Progenitor cell of endocrine pancreas (in vitro differentiated cells): ENCODE results near the gene RANBP3L. TPM values are rescaled to one million over a fixed set of nuclear protein-coding genes. Genes with fewer than 3 reads are reported as not detected.
"Not testable (repeated sequence)": the region's sequence is repeated elsewhere in the genome, so short reads cannot be mapped to it uniquely, and the experiment has no call there.

ENCODE experiments used
- DNase-seq: peaks from one replicate; pipeline ENCODE4 v3.0.0; 2021; ENCODE audit warnings: low spot score; ENCODE audit not compliant: unreplicated experiment
- H3K27ac Mint-ChIP-seq: 2 replicates; pipeline ENCODE4 v1.8.0; 2021; ENCODE audit warnings: mild to moderate bottlenecking, moderate library complexity, mixed read lengths
- H3K27me3 Mint-ChIP-seq: 2 replicates; pipeline ENCODE4 v1.8.0; 2021; ENCODE audit warnings: mixed read lengths
- H3K36me3 Mint-ChIP-seq: 2 replicates; pipeline ENCODE4 v1.8.0; 2022; ENCODE audit warnings: mixed read lengths; ENCODE audit not compliant: insufficient read depth
- H3K4me1 Mint-ChIP-seq: 2 replicates; pipeline ENCODE4 v1.8.0; 2021; ENCODE audit warnings: low read depth, mixed read lengths
- H3K4me3 Mint-ChIP-seq: 2 replicates; pipeline ENCODE4 v1.8.0; 2021; ENCODE audit warnings: low read depth, mild to moderate bottlenecking, moderate library complexity, mixed read lengths
- H3K9me3 Mint-ChIP-seq: 2 replicates; pipeline ENCODE4 v1.8.0; 2021; ENCODE audit warnings: low read depth, mixed read lengths
- long read RNA-seq: library from polyadenylated mRNA; unstranded; transcript quantifications from one replicate; pipeline ENCODE4 v2.0.0, GENCODE V29; 2020
- total RNA-seq: library from RNA; stranded (reverse); gene quantifications from 2 replicates; pipeline ENCODE4 v1.2.1, GENCODE V29; 2021
- TF ChIP-seq, protein P1 (sequence below): fragments of 200-600 bp; sonication (generic); IDR thresholded peaks from one replicate; pipeline ENCODE4 v1.5.0; 2021; ENCODE audit warnings: antibody characterized with exemption, mild to moderate bottlenecking; ENCODE audit not compliant: unreplicated experiment

The RANBP3L gene, protein sequence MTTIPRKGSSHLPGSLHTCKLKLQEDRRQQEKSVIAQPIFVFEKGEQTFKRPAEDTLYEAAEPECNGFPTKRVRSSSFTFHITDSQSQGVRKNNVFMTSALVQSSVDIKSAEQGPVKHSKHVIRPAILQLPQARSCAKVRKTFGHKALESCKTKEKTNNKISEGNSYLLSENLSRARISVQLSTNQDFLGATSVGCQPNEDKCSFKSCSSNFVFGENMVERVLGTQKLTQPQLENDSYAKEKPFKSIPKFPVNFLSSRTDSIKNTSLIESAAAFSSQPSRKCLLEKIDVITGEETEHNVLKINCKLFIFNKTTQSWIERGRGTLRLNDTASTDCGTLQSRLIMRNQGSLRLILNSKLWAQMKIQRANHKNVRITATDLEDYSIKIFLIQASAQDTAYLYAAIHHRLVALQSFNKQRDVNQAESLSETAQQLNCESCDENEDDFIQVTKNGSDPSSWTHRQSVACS
- not detected in 2 replicates for total RNA-seq
- long read RNA-seq, result 0 reads

DNA sequence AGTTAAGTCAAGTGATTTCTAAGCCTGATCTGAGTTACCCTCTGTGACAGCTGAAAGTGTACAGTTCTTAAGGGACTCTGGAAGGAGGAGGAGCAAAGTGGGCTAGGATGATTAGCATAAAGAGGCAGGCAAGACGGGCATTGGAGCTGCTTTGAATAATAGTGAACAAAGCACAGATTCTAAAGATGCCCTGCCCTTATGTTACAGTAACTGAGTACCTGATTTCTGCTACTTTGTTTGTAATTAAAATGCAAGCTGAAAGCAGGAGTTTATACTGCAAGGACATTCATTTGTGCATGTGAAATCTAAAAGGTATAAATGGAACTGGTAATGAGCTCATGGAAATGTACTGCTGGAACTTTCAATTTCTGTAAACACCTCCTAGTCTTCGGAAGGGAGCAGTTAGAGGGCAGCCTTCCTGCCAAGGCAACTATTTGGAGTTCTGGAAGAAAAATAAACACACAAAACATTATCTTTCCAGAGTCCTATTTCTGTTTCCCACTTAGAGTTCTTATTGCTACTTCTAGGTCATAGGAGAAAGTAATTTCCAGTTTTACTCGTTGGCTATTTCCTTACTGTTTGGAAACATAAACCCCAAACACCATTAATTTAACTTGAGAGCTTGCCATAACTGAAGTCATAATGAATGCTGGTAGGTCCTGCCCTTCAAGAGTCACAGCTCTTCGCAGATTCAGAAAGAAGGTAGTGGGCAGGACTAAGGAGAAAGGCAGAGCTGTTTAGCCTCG, at the start of gene RANBP3L:
TSS of gene RANBP3L (minus strand) at position 45 of the 746 bp plus-strand sequence. CDS start 486 bp downstream, outside the sequence.
- no peaks in the 10 kb centered on the region for H3K36me3 Mint-ChIP-seq
- H3K4me1 Mint-ChIP-seq, result peaks cover 10% of the 10 kb centered on the region
- TF ChIP-seq, protein P1, sequence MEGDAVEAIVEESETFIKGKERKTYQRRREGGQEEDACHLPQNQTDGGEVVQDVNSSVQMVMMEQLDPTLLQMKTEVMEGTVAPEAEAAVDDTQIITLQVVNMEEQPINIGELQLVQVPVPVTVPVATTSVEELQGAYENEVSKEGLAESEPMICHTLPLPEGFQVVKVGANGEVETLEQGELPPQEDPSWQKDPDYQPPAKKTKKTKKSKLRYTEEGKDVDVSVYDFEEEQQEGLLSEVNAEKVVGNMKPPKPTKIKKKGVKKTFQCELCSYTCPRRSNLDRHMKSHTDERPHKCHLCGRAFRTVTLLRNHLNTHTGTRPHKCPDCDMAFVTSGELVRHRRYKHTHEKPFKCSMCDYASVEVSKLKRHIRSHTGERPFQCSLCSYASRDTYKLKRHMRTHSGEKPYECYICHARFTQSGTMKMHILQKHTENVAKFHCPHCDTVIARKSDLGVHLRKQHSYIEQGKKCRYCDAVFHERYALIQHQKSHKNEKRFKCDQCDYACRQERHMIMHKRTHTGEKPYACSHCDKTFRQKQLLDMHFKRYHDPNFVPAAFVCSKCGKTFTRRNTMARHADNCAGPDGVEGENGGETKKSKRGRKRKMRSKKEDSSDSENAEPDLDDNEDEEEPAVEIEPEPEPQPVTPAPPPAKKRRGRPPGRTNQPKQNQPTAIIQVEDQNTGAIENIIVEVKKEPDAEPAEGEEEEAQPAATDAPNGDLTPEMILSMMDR, result no peak
- H3K9me3 Mint-ChIP-seq, result peaks cover 3% of the 10 kb centered on the region
- peaks cover 2% of the 10 kb centered on the region for H3K27me3 Mint-ChIP-seq
- DNase-seq, result no peak
- no peak within 1 kb of the TSS for H3K4me3 Mint-ChIP-seq
- no peak within 1 kb of the TSS for H3K27ac Mint-ChIP-seq

DNA sequence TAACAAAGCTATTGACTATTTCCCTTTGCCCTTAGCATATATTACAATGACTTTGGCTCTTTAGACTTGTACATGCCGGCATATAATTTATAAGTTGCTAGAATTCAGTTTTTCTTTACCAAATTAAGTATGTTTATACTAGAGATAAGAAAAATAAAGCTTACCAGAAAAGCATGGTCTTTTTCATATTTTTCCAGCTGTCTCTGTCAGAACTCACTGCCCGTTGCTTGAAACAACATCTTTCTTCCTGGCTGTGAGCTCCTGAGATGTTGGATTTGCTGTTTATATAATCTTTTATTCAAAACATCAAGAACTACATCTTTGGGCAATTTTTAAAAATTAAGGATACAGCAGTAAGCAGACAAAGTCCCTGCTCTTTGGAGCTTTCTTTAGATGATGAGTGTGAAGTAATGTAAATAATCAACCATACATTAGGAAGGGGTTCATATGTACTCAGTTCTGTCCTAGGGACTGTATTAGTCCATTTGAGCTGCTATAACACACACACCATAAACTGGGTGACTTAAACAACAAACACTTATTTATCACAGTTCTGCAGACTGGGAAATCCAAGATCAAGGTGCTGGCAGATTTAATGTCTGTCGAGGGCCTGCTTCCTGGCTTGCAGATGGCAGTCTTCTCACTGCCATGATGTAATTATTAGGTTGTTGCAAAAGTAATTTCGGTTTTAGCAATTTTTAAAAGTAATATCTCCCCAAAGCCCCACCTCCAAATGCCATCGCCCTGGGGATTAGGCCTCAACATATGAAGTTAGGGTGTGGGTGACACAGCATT, 45.4 kb upstream of the RANBP3L start:
- Mint-ChIP-seq H3K4me3 (no peak overlapping the region), H3K36me3 (peaks cover 3% of the 10 kb centered on the region), H3K27me3 (no peaks in the 10 kb centered on the region), H3K27ac (no peak overlapping the region), H3K4me1 (no peaks in the 10 kb centered on the region), H3K9me3 (peaks cover 10% of the 10 kb centered on the region)
- TF ChIP-seq, protein P1, result no peak
- DNase-seq, result no peak

DNA sequence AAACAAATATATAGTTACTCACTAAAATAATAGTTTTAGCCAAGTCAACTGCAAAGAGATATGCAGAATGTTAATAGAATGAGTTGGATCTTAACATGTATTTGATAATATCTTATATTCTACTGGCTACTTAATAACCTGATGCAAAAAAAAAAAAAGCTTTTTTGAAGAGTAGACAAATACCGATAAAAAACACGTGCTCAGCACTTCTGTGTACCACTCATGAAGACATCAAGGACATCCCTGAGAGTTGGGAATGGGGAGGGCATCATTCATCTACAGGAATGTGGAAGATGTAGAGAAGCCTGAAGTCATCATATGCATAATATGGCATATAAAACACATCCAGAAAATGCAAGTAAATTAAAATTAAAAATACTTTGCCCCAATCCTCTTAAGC, 43.2 kb upstream of the RANBP3L start:
- H3K9me3 Mint-ChIP-seq, result peaks cover 15% of the 10 kb centered on the region
- no peaks in the 10 kb centered on the region for H3K27me3 Mint-ChIP-seq
- no peaks in the 10 kb centered on the region for H3K4me1 Mint-ChIP-seq
- no peak overlapping the region for H3K4me3 Mint-ChIP-seq
- TF ChIP-seq, protein P1, result no peak
- DNase-seq, result no peak
- peaks cover 3% of the 10 kb centered on the region for H3K36me3 Mint-ChIP-seq
- H3K27ac Mint-ChIP-seq, result no peak overlapping the region

DNA sequence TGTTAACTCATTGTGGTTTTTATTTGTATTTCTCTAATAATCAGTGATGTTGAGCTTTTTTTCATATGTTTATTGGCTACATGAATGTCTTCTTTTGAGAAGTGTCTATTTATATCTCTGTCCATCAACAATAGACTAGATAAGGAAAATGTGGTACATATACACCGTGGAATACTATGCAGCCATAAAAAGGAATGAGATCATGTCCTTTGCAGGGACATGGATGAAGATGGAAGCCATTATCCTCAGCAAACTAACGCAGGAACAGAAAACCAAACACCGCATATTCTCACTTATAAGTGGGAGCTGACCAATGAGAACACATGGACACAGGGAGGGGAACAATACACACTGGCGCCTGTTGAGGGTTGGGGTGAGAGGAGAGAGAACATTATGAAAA, 40.0 kb upstream of the RANBP3L start:
- not testable (repeated sequence) for DNase-seq, H3K4me1 Mint-ChIP-seq, H3K27me3 Mint-ChIP-seq, H3K36me3 Mint-ChIP-seq, H3K4me3 Mint-ChIP-seq, H3K27ac Mint-ChIP-seq
- peaks cover 15% of the 10 kb centered on the region for H3K9me3 Mint-ChIP-seq

DNA sequence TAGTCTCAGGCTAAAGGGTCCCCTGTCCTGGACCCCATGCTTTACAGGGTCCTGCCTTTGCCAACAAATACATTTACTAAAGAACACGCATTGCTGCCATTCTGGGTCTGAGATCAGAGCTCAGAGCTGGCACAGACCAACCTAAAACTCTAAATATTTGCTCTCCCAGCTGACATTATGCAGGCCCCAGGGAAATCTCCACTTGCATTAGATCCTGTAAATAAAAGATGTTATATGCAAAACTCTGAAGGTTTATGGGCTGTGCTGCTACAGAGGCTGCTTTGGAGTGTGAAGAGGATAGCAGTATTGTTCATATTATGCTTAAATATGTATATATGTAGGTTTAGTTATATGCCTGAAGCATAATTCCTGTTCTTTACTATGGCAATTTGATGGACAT, 35.9 kb upstream of the RANBP3L start:
- H3K36me3 Mint-ChIP-seq, result no peaks in the 10 kb centered on the region
- peaks cover 5% of the 10 kb centered on the region for H3K4me1 Mint-ChIP-seq
- H3K4me3 Mint-ChIP-seq, result no peak overlapping the region
- no peaks in the 10 kb centered on the region for H3K27me3 Mint-ChIP-seq
- TF ChIP-seq, protein P1, result no peak
- DNase-seq, result no peak
- no peak overlapping the region for H3K27ac Mint-ChIP-seq
- H3K9me3 Mint-ChIP-seq, result peaks cover 10% of the 10 kb centered on the region
